Measurements from ENCODE around the gene EFCAB7.

- TF ChIP-seq CTCF (IDR thresholded peaks at IDR 0.05) (no peak), POLR2A (IDR thresholded peaks at IDR 0.05) (no peak)
These were observed 96.2 kb downstream of the EFCAB7 start for GRCh38 chr1:63619558-63619957.

Measured in gastroesophageal sphincter (tissue), 3 donors.